HG03342 (cell line): ENCODE measurements around the gene KRTAP5-2.
"Not testable (repeated sequence)": the region's sequence is repeated elsewhere in the genome, so short reads cannot be mapped to it uniquely, and the experiment has no call there.

Source experiments
- ATAC-seq: cut with Tn5 transposase; IDR thresholded peaks from one replicate; pipeline ENCODE4 v1.9.1; 2021; ENCODE audit warnings: mild to moderate bottlenecking, moderate library complexity; ENCODE audit not compliant: unreplicated experiment

KRTAP5-2 gene, protein sequence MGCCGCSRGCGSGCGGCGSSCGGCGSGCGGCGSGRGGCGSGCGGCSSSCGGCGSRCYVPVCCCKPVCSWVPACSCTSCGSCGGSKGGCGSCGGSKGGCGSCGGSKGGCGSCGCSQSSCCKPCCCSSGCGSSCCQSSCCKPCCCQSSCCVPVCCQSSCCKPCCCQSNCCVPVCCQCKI

DNA sequence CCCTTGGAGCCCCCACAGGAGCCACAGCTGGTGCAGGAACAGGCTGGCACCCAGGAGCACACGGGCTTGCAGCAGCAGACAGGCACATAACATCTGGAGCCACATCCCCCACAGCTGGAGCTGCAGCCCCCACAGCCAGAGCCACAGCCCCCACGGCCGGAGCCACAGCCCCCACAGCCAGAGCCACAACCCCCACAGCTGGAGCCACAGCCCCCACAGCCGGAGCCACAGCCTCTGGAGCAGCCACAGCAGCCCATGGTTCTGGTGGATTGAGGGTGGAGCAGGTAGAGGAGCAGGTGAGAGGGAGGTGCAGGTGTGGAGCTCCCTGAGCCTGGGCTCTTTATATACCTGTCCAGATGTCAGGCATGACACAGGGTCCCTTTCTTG is at the start of gene KRTAP5-2:
KRTAP5-2 (minus strand) TSS at position 301 of the 387 bp plus-strand sequence; CDS start at position 257, 44 bp downstream.
- no peak for ATAC-seq

DNA sequence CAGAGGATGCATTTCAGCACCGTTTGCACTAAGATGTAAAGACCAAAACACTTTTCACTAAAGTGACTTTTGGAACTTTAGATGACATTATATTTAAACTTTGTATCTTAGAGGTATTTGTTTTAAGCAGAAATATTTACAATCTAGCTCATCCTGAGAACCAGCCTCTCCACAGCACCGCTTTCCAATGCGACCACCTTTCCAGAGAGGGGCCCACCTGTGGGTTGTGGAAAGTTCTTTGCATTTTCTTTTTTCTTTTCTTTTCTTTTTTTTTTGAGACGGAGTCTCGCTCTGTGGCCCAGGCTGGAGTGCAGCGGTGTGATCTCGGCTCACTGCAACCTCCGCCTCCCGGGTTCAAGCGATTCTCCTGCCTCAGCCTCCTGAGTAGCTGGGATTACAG is 48.4 kb upstream of the KRTAP5-2 start:
- ATAC-seq, result not testable (repeated sequence)

DNA sequence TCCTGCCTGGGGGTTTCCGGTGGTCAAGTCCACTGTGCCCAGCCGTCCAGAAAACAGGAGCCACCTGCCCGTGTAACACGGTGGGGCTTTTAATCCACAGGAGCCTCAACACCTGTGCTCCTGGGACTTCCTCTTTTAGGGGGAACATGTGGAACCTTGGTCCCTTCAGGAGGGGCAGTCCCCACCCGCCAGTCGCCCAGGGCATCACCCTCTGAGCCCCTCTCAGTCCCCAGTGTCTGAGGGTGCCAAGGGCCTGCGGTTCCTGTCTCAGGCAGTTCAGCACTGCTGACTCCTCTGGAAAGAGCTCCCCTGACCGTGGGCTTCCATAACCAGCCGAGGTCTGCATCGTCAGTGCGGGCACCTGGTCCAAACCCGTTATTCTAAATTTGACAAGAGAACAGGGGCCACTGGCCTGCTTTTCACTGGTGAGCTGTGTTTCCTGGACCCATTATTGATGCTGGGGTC is 47.3 kb upstream of the KRTAP5-2 start:
- ATAC-seq, result no peak

DNA sequence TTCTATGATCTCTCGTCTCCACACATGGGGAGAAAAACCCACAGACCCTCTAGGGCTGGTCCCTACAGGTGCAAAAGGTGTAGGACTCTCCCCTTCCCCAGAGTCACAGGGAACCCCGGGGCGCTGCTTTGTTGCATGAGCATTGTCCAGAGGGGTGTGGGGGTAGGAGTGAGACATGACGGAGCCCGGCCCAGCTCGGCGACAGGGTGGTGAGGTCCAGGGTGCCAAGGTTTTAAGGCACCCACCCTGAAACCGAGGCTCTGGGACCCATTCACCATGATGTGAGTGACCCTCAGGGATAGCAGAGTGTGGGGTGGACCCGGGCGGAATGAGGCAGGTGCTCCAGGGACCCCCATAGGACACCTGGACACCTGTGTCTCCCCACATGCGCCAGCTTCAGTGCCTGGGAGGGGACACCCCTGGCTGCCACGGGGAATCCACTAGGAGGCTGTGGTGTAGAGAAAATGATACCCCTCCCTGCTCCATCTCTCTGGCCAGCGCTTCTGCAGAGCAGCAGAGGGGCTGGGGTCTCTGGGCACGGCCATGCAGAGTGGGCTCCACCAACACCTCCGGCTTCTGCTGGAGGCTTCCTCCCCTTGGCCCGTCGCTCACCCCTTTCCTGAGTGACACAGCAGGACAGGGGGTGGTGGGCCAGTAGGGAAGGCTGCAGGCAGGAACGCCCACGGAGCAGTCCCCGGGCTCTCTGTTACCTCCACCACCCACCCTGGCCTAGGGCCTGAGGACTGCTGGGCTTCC is 46.7 kb upstream of the KRTAP5-2 start:
- ATAC-seq, result no peak

DNA sequence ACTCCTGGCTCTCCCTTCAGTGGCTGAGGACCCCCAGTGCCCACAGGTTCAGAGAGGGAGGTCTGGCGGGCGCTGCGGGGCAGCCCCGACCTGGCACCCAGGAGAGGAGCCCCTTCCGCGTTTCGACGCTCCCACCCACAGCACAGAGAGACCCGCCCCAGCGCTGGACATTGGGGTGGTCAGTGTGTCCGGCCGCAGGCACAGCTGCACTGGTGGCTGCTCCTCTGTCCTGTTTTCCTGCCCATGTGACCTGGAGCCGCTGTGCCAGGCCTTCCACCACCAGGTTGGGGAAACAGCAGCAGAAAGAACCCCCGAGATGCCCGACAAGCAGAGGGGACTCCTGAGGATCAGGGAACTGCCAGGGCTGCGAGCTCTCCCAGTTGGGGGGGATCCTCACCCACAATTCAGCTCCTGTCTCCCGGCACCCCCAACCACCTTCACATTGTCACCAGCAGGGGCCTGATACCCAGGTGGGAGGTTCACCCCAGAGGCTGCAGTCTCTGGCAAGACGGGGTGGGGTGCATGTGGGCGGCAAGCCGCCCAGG is 45.1 kb upstream of the KRTAP5-2 start:
- no peak for ATAC-seq

DNA sequence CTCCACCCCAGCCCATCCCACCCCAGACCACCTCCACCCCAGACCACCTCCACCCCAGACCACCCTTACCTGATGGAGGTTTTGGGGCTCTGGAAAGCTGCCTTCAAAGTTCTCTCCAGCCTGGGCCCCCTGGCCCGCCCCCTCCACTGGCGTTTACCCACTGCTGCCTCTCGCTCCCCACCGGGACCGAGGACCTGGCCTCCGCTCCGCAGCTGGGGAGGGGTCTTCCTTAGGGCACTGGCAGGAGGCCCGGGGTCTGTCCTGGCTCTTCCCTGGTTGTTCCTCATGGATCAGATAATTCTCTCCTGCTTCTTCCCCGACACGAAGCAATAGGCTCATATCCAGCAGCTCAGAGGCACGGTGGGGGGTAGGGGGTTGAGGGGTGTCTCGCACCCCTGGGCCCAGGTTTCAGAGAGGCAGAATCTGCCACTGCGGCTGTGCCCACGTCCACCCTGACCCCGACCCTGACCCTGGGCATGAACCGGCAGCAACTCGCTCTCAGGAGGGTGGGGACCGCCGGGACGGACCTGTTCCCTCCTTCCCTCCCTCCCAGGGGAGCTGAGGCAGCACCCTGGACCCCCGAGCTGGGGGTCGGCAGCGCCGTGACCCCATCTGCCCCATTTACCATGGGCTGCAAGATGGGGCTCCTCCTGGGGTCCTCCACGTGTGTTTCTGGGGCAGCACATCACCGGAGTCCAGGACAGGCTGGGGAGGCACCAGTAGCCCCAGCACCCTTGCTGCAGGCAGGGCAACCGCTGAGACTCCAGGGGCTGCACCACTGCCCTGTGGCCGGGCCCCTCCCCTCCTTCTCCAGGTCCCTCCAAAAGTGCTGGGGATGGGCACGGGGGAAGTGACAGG is 44.4 kb upstream of the KRTAP5-2 start:
- ATAC-seq, result no peak

DNA sequence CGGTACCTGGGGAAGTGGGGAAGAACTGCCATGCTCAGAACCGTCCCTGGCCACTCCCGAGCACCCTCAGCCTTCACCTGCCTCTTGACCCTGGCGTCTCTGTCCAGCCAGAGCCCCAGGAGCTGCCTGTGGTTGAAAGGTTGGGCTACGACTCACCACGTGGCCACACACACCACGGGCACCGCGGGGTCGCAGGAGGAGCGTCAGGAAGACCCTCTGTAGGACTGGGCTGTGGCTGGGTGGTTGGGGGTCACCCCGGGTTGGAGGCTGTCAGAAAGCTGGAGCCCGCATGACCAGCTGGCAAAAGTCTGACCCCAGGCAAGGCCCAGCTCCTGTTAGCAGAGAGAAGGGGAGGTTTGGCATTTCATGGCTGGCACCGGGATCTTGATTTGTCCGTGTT is 43.0 kb upstream of the KRTAP5-2 start:
- no peak for ATAC-seq

DNA sequence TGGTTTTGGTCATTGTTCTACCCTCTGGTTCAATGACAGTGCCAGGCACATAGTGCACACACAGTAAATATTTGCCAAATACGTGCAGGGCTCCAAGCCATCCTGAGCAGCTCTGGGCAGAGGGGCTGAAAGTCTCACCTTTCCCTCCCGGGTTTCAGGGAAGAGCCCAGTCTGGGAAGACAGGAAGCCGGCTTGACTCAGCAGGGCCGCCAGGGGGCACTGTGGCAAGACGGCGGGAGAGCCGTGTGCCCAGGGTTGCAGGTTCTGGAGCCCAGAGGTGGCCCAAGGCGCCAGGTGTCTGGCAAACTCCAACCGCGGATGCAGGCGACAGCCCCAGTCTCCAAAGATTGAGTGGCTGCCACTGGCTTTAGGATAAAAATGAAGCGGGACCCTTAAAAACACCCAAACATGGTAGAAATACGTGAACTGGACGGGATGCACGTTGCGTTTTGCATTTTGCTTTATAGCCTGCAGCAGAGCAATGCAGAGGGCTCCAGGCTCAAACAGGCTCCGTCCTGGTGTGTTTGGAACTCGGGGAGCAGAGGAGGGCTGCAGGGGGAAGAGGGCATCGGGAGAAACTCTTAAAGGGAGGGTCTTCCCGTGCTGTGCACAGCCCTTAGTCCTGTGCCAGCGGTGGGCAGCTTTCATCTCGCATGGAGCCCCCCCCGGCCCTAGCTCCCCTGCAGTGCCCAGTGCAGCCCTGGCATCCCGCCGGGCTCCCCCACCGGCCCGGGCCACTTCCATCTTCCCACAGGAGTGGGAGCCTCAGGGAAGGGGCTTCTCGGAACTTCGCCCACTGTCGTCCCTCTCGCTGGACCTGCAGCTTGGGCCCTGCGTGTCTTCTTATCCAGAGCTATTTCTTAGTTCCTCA is 42.2 kb upstream of the KRTAP5-2 start:
- ATAC-seq, result no peak

DNA sequence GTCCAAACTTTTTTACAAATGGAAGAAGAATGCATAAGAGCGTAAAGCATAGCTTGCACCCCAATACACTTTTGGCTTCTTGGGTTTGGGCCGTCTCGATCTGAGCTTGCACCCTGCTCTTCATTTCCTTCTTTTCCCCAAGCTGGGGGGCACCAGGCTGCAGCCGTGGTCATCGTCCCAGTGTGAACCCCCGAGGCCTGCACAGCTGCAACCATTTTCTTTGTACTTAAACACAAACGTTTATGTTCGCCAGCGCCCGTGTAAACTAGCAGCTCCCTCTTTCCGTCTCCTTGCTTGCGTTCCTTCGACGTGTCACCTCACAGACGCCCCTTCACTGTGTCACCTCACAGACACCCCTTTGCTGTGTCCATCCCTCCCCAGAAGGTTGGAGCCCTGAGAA is 41.6 kb upstream of the KRTAP5-2 start:
- ATAC-seq, result no peak

DNA sequence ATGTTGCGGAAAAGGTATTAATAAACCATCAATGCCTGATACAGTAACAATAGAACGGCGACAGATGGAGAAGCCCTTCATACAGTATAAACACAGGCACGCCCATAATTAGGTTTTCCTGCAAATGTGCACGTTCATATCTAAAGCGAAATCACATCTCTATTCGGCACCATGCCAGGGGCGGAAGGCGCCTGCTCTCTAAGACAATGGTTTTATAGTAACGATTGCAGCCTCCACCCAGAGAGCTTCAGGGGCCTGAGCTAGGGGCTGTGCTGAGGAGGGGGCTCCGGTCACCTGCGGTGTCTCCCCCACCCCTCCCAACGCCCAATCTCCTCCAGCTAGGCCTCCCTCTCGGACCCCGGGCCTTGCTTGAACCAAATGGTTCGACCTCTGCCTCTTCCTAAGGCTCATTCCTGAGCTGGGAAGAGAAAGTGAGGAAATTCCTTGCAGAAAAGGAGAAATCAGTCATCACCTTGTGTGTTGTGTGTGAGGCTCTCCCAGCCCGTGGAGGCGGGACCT is 41.1 kb upstream of the KRTAP5-2 start:
- no peak for ATAC-seq

DNA sequence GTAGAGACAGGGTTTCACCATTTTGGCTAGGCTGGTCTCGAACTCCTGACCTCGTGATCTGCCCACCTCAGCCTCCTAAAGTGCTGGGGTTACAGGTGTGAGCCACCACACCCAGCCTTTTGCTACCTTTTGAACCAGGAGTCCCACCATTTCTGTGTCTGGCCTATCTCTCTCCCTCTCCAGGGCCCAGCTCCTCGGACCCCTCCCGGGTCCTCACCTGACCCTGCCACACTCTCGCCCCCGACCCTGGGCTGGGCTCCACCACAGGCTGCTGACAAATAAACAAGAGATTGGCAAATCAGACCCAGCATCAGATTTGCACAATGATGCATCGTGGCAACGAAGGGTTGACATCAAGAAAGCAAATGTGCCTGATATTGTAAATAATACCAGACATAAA is 40.2 kb upstream of the KRTAP5-2 start:
- ATAC-seq, result no peak

DNA sequence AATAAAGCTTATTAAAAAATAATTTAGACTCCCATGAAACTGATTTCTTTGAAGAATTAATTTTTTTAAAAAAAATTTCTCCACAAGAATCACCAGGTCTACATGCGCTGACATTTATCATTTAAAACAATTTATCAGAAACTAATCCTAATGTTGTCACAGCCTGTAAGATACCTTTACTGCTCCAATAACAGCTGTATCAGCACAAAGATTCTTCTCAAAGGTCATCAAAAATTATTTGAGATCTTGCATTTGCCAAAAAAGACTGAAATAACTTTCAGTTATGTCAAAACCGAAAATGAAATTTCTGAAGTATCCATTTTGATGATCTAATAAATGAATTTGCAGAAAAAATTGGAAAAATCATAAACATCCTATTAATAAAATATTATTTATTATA is 39.5 kb upstream of the KRTAP5-2 start:
- no peak for ATAC-seq

DNA sequence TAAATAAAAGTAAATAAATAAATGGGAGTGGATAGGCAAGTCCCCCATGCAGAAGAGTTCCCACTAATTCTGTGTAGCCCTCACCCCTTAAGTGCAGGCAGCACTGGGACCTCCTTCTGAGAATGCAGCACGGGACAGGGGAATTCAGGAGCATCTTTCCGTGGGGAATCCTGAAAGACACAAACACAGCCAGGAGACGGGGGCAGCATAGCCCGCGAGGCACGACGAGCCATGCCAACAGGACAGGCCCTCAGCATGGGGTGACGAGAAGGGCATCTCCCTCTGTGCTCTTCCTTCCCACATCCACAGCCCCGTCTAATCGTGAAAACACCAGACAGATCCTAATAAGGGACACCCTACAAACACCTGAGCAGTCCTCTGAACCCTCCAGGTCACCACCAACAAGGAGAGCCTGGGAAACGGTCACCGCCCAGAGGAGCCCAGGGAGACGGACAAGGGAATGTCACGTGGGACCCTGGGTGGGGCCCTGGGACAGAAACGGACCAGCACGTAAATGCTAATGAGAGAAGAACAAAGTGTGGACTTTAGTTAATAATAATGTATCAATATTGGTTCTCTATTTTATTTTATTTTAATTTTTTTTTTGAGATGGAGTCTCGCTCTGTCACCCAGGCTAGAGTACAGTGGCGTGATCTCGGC is 38.3 kb upstream of the KRTAP5-2 start:
- no peak for ATAC-seq

DNA sequence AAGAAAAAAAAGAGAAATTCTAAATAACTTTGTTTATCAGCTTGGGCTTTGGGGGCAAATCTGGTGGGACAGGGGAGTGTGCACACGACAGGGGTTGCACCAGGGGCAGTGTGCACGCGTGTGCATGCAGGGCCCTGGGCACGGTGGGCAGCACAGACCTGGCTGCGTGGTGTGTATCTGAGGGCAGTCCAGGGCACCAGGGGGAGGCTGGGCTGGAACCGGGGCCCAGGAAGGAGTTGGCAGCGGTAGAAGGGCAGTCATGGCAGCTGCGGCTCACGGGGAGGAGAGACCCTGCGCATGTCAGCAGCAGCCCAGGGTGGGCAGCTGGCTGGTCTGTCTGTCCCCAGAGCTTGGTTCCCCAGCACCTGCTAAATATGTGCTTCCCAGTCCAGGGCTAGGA is 35.8 kb upstream of the KRTAP5-2 start:
- ATAC-seq, result no peak

DNA sequence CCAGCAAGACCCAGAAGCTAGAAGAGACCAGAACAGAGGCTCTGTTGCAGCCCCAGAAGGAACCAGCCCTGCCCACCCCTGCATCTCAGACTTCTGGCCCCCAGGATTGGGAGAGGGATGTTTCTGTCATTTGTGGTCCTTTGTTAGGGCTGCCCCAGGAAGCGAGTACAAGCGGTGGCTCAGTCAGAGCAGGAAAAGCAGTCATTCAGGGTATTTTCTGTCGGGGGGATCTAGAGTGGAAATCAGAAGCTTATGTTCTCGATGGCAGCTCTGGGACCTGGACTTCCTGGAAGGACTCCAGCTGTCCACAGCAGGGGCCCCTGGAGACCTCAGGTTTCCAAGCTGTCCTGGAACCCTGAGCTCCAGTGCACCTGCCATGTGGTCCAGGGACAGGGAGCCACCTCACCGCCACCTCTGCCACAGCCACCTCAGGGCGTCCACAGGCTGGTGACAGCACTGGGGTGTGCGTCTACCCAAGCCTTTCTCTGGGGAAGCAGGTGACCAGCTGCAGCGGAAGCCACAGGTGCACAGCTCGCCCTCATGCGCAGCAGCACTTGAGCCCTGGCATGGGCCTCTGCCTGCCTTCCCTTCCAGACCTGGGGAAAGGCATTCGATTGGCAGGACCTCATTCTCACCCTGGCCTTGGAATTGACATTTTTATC is 34.1 kb upstream of the KRTAP5-2 start:
- no peak for ATAC-seq

DNA sequence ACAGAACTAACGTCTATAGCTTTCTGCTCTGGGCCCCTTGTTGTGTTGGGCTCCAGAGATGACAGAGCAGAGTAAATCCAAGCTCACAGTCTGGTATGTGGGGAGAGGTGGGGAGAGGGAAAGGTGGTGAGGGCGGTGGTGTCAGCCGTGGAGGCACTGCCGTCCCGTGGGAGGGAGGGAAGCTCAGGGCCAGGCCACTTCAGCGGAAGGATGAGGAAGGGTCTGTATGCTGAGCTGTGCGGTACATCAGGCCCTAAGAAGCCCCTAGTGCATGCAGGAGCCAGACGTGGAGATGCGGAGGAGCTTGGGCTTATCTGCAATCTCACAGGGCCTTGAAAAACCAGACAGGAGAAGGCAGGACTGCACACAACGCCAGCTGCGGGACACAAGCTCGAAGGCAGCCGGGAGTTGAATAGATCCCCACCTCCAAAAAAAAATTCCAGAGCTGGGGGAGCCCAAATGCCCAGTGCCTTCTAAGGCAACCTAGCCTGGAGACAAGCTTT is 33.0 kb upstream of the KRTAP5-2 start:
- no peak for ATAC-seq

DNA sequence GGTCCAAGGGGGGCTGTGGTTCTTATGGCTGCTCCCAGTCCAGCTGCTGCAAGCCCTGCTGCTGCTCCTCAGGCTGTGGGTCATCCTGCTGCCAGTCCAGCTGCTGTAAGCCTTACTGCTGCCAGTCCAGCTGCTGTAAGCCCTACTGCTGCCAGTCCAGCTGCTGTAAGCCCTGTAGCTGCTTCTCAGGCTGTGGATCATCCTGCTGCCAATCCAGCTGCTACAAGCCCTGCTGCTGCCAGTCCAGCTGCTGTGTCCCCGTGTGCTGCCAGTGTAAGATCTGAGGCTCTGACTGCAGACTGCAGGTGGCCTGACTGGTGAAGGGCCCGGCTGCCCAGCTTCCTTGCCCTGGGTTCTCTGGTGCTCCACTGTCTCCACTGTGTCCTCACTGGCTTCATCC is 32.2 kb upstream of the KRTAP5-2 start:
- ATAC-seq, result no peak

DNA sequence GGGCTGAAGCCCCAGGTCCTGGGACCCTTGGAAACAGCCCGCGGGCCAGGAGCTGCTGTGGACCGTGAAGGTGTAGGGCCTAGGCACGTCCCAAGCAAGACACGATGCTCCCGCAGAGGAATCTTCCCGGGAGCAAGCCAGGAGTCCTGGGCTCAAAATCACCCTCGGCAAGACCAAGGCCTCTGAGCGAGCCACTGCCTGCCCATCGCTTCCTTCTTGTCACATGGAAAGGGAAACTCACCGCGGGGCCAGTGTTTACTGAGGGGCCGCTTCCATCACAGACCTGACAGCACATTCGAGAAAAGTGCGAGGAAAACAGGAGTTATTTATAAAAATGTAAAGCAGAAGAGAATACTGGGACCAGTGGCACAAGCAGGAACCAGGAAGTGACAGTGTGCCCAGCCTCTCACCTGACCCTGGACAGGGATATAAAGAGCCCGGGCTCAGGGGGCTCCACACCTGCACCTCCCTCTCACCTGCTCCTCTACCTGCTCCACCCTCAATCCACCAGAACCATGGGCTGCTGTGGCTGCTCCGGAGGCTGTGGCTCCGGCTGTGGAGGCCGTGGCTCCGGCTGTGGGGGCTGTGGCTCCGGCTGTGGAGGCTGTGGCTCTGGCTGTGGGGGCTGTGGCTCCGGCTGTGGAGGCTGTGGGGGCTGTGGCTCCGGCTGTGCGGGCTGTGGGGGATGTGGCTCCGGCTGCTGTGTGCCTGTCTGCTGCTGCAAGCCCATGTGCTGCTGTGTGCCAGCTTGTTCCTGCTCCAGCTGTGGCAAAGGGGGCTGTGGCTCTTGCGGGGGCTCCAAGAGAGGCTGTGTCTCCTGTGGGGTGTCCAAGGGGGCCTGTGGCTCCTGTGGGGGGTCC is 31.5 kb upstream of the KRTAP5-2 start, which contains the start of gene KRTAP5-5:
KRTAP5-5 (plus strand) TSS at position 450 of the 860 bp plus-strand sequence; CDS start at position 516, 66 bp downstream.
- no peak for ATAC-seq
